ENCODE measurements around the gene TIFAB.

TIFAB gene

GRCh38 chr5:135480511-135480910, 28.4 kb upstream of the TIFAB start:
- Histone ChIP-seq H3K4me3 (ENCODE audit: low read depth in 1 of 2, low read length in 2 of 2) (no peak overlapping the region), H3K27ac (ENCODE audit: low read length) (no peak overlapping the region), H3K36me3 (ENCODE audit: control insufficient read depth in 1 of 2, insufficient read depth in 2 of 2, low read length in 2 of 2) (no peaks in the 10 kb centered on the region), H3K4me1 (ENCODE audit: control insufficient read depth in 1 of 2, insufficient read depth in 2 of 2, low read length in 2 of 2) (no peaks in the 10 kb centered on the region), H3K27me3 (ENCODE audit: low read depth, low read length) (peaks cover 6% of the 10 kb centered on the region), H3K9me3 (ENCODE audit: control insufficient read depth in 1 of 2, low read length in 2 of 2) (no peaks in the 10 kb centered on the region)

DNA sequence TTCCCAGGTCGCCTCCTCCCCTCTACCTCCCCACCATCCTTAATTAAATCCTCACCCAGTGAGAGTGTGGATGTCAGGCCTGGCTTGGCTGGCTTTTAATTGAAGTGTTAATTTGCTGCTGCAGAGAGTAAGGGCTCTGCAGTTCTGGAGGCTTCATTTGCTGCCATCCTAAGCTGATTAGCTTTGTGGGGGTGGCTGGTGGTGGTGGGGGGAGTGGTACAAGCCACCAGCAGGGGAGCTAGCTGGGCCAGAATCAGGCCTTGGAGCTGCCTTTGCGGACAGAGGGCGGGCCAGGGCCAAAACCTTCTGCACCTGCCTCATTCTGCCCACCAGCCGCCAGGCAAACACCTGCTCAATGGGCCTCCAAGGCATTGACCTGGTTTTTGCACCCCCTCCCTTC, 26.8 kb upstream of the TIFAB start:
- H3K27me3 ChIP-seq (ENCODE audit: low read depth, low read length): peaks cover 5% of the 10 kb centered on the region
- H3K4me3 ChIP-seq (ENCODE audit: low read depth in 1 of 2, low read length in 2 of 2): no peak overlapping the region
- no peaks in the 10 kb centered on the region for H3K9me3 ChIP-seq (ENCODE audit: control insufficient read depth in 1 of 2, low read length in 2 of 2)
- H3K27ac ChIP-seq (ENCODE audit: low read length): no peak overlapping the region
- H3K36me3 ChIP-seq (ENCODE audit: control insufficient read depth in 1 of 2, insufficient read depth in 2 of 2, low read length in 2 of 2): no peaks in the 10 kb centered on the region
- no peaks in the 10 kb centered on the region for H3K4me1 ChIP-seq (ENCODE audit: control insufficient read depth in 1 of 2, insufficient read depth in 2 of 2, low read length in 2 of 2)

DNA sequence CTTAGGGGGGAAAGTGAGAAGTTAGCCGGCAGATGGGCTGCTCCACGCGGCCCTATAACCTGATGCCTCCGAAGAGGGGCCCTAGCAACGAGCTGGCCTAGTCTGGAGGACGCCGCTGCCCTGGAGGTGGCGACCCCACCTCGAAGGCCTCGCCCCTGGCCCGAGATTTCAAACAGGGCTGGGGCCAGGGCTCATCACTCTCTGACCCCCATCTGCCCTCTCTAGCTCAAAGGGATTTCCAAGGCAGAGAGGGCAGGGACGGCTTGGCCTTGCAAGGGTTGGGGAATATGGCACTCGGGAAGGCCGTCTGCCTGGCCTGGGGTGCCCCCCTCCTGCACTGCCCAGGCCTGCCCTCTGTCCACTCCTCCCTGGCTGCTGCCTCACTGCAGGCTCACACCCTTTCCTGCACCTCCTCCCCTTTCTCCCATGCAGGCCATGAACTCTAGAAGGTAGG, 25.5 kb upstream of the TIFAB start:
- H3K9me3 ChIP-seq (ENCODE audit: control insufficient read depth in 1 of 2, low read length in 2 of 2): no peaks in the 10 kb centered on the region

DNA sequence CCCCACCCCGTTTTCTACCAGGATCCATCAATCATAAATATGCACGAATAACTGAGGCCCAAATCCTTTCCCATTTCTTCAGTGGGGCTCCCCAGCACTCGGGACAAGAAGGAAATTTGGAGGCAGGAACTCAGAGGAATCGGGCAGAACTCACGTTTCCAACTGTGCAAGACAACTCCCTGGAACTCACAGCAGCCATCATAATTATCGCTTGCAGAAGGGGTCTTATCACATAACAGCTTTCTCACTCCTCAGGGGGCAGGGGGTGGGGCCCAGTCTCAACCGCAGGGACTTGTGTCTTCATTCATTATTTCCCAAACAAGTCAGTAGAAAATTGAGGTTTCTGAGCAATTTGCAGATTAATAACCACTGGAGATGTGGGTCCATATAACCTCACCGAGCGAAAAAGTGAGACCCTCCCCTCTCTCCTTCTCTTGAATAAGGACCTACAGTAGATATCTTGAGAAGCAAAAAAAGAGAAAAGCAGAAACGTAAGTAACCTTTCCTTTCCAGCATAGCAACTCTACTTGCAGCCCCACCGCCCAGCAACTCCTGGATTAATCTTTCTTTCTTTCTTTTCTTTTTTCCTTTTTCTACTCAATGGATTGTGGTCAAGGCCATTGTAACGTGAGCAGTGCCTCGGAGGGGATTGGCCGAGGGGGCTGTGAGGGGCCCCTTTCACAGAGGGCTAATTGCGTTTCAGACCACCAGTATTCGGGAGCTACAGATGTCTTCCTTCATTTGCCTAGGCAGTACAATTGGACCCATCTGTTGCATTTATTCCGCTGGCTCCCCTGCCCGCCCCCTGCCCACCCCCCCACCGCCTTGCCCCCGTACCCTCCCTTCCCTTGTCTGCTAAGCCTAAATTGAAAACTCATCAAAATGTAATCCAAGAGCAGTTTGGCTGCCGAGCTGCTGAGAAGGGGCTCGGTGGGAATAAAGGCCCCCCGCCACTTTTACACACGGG, 24.7 kb upstream of the TIFAB start:
- Histone ChIP-seq H3K27me3 (ENCODE audit: low read depth, low read length) (peaks cover 5% of the 10 kb centered on the region), H3K9me3 (ENCODE audit: control insufficient read depth in 1 of 2, low read length in 2 of 2) (no peaks in the 10 kb centered on the region), H3K4me3 (ENCODE audit: low read depth in 1 of 2, low read length in 2 of 2) (no peak overlapping the region), H3K4me1 (ENCODE audit: control insufficient read depth in 1 of 2, insufficient read depth in 2 of 2, low read length in 2 of 2) (no peaks in the 10 kb centered on the region), H3K36me3 (ENCODE audit: control insufficient read depth in 1 of 2, insufficient read depth in 2 of 2, low read length in 2 of 2) (no peaks in the 10 kb centered on the region), H3K27ac (ENCODE audit: low read length) (no peak overlapping the region)

More for the DNA sequence above, 25.5 kb upstream of the TIFAB start:
- Histone ChIP-seq H3K4me3 (ENCODE audit: low read depth in 1 of 2, low read length in 2 of 2) (no peak overlapping the region), H3K27me3 (ENCODE audit: low read depth, low read length) (peaks cover 5% of the 10 kb centered on the region), H3K4me1 (ENCODE audit: control insufficient read depth in 1 of 2, insufficient read depth in 2 of 2, low read length in 2 of 2) (no peaks in the 10 kb centered on the region), H3K36me3 (ENCODE audit: control insufficient read depth in 1 of 2, insufficient read depth in 2 of 2, low read length in 2 of 2) (no peaks in the 10 kb centered on the region), H3K27ac (ENCODE audit: low read length) (no peak overlapping the region)

GRCh38 chr5:135473956-135474670, 22.0 kb upstream of the TIFAB start:
- Histone ChIP-seq H3K27ac (ENCODE audit: low read length) (no peak overlapping the region), H3K4me3 (ENCODE audit: low read depth in 1 of 2, low read length in 2 of 2) (no peak overlapping the region), H3K4me1 (ENCODE audit: control insufficient read depth in 1 of 2, insufficient read depth in 2 of 2, low read length in 2 of 2) (no peaks in the 10 kb centered on the region), H3K36me3 (ENCODE audit: control insufficient read depth in 1 of 2, insufficient read depth in 2 of 2, low read length in 2 of 2) (no peaks in the 10 kb centered on the region), H3K9me3 (ENCODE audit: control insufficient read depth in 1 of 2, low read length in 2 of 2) (no peaks in the 10 kb centered on the region), H3K27me3 (ENCODE audit: low read depth, low read length) (peaks cover 5% of the 10 kb centered on the region)

GRCh38 chr5:135472141-135472540, 20.0 kb upstream of the TIFAB start:
- Histone ChIP-seq H3K27me3 (ENCODE audit: low read depth, low read length) (peaks cover 4% of the 10 kb centered on the region), H3K4me1 (ENCODE audit: control insufficient read depth in 1 of 2, insufficient read depth in 2 of 2, low read length in 2 of 2) (no peaks in the 10 kb centered on the region), H3K9me3 (ENCODE audit: control insufficient read depth in 1 of 2, low read length in 2 of 2) (no peaks in the 10 kb centered on the region)

DNA sequence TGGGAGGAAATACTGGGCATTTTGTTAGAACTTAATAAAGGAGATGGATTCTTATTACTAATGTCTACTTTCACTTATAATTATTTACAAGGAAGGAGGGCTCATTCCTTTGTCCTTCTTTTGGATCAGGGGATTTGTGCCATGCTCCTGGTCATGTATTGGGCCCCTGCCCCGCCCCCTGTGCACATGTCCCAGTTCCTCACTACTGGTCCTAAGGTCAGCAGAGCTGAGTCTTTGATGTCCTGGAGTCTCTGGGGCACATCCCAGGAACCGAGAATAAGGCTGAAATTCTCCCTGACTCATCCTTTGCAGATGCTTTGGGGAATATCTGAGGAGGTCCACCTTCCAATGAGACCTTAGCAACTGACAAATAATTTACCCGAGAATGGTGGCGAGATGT, 19.6 kb upstream of the TIFAB start:
- H3K4me3 ChIP-seq (ENCODE audit: low read depth in 1 of 2, low read length in 2 of 2): no peak overlapping the region
- peaks cover 0 to 1% of the 10 kb centered on the region in 2 donors for H3K4me1 ChIP-seq (ENCODE audit: control insufficient read depth in 1 of 2, insufficient read depth in 2 of 2, low read length in 2 of 2)
- H3K9me3 ChIP-seq (ENCODE audit: control insufficient read depth in 1 of 2, low read length in 2 of 2): no peaks in the 10 kb centered on the region
- H3K27ac ChIP-seq (ENCODE audit: low read length): no peak overlapping the region
- H3K36me3 ChIP-seq (ENCODE audit: control insufficient read depth in 1 of 2, insufficient read depth in 2 of 2, low read length in 2 of 2): no peaks in the 10 kb centered on the region
- peaks cover 8% of the 10 kb centered on the region for H3K27me3 ChIP-seq (ENCODE audit: low read depth, low read length)

More at GRCh38 chr5:135472141-135472540, 20.0 kb upstream of the TIFAB start:
- Histone ChIP-seq H3K36me3 (ENCODE audit: control insufficient read depth in 1 of 2, insufficient read depth in 2 of 2, low read length in 2 of 2) (no peaks in the 10 kb centered on the region), H3K27ac (ENCODE audit: low read length) (no peak overlapping the region), H3K4me3 (ENCODE audit: low read depth in 1 of 2, low read length in 2 of 2) (no peak overlapping the region)

DNA sequence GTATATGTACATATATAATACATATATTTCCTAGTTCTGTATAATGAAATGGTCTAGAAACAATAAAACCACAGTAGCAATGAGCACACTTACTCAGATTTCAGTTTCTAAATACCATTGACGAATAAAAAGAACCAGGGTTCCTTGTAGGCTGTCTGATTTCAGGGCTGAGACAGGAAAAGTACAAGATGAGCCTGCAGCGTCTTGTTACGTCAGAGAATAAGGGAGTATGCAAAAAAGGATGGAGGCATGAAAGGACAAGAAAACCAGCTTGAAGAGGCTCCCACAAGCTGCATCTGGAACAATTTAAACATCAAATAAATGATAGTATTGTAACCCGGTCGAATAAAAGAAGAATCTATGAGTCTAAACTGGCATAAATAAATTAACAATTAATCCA, 17.8 kb upstream of the TIFAB start:
- Histone ChIP-seq H3K4me1 (ENCODE audit: control insufficient read depth in 1 of 2, insufficient read depth in 2 of 2, low read length in 2 of 2) (peaks cover 0 to 8% of the 10 kb centered on the region in 2 donors), H3K27me3 (ENCODE audit: low read depth, low read length) (peaks cover 20% of the 10 kb centered on the region), H3K9me3 (ENCODE audit: control insufficient read depth in 1 of 2, low read length in 2 of 2) (no peaks in the 10 kb centered on the region), H3K36me3 (ENCODE audit: control insufficient read depth in 1 of 2, insufficient read depth in 2 of 2, low read length in 2 of 2) (no peaks in the 10 kb centered on the region), H3K4me3 (ENCODE audit: low read depth in 1 of 2, low read length in 2 of 2) (no peak overlapping the region), H3K27ac (ENCODE audit: low read length) (no peak overlapping the region)

- Histone ChIP-seq H3K4me3 (ENCODE audit: low read depth in 1 of 2, low read length in 2 of 2) (no peak overlapping the region), H3K9me3 (ENCODE audit: control insufficient read depth in 1 of 2, low read length in 2 of 2) (no peaks in the 10 kb centered on the region), H3K36me3 (ENCODE audit: control insufficient read depth in 1 of 2, insufficient read depth in 2 of 2, low read length in 2 of 2) (no peaks in the 10 kb centered on the region), H3K27me3 (ENCODE audit: low read depth, low read length) (peaks cover 20% of the 10 kb centered on the region), H3K4me1 (ENCODE audit: control insufficient read depth in 1 of 2, insufficient read depth in 2 of 2, low read length in 2 of 2) (peaks cover 0 to 8% of the 10 kb centered on the region in 2 donors), H3K27ac (ENCODE audit: low read length) (no peak overlapping the region)
Measured at GRCh38 chr5:135468541-135468940, 16.4 kb upstream of the TIFAB start.

DNA sequence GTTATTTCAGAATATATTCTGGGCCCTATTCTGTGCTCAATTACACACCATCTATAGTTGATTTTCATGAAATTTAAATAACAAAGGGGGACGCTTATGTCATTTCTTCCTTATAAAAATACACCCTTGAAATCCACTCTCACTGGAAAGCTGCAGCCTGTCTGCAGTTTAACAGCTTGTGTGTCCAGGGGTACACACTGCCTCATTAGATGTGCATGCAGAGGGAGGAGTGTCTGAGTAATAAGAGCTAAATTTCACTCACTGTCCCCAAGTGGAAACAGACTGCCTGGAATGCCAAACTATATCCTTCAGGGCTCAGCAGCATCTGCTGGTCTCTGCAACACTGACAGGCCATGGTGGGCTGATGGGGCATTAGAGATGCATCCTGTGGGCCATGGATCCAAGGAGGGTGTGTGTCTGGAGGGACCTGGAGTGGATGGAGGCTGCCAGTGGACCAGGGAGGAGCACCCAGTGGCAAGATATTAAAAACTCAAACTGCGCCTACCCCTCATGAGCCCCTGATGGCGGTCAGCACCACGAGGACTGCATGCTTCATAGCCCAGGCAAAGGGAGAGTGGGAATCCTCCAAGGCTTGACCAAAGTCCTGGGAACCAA, 15.8 kb upstream of the TIFAB start:
- Histone ChIP-seq H3K4me1 (ENCODE audit: control insufficient read depth in 1 of 2, insufficient read depth in 2 of 2, low read length in 2 of 2) (peaks cover 0 to 8% of the 10 kb centered on the region in 2 donors), H3K27ac (ENCODE audit: low read length) (no peak overlapping the region), H3K4me3 (ENCODE audit: low read depth in 1 of 2, low read length in 2 of 2) (no peak overlapping the region), H3K9me3 (ENCODE audit: control insufficient read depth in 1 of 2, low read length in 2 of 2) (no peaks in the 10 kb centered on the region), H3K36me3 (ENCODE audit: control insufficient read depth in 1 of 2, insufficient read depth in 2 of 2, low read length in 2 of 2) (no peaks in the 10 kb centered on the region), H3K27me3 (ENCODE audit: low read depth, low read length) (peaks cover 20% of the 10 kb centered on the region)

GRCh38 chr5:135467051-135467625, 15.0 kb upstream of the TIFAB start:
- H3K4me3 ChIP-seq (ENCODE audit: low read depth in 1 of 2, low read length in 2 of 2): no peak overlapping the region
- H3K9me3 ChIP-seq (ENCODE audit: control insufficient read depth in 1 of 2, low read length in 2 of 2): no peaks in the 10 kb centered on the region
- H3K36me3 ChIP-seq (ENCODE audit: control insufficient read depth in 1 of 2, insufficient read depth in 2 of 2, low read length in 2 of 2): no peaks in the 10 kb centered on the region
- no peak overlapping the region for H3K27ac ChIP-seq (ENCODE audit: low read length)
- peaks cover 20% of the 10 kb centered on the region for H3K27me3 ChIP-seq (ENCODE audit: low read depth, low read length)
- peaks cover 0 to 8% of the 10 kb centered on the region in 2 donors for H3K4me1 ChIP-seq (ENCODE audit: control insufficient read depth in 1 of 2, insufficient read depth in 2 of 2, low read length in 2 of 2)
